B cell (primary cell): Measurements from ENCODE around the gene CASZ1. TPM values are rescaled to one million over a fixed set of nuclear protein-coding genes. Genes with fewer than 3 reads are reported as not detected.

Experiments used
- ATAC-seq: fragments of 200-7000 bp; cut with Tn5 transposase; one replicate; pipeline ENCODE4 v1.10.0; 2021; ENCODE audit warnings: low read depth, mild to moderate bottlenecking, moderate number of reproducible peaks, moderate library complexity
- CTCF ChIA-PET: fragments of 350-600 bp; sonication (Branson Sonifier 250); formaldehyde crosslinking; loops from one replicate; lab custom pipeline; 2021; ENCODE audit warnings: antibody characterized with exemption, inconsistent platforms; lab: Charles Lee
- POLR2A ChIA-PET: fragments of 350-600 bp; sonication (Branson Sonifier 250); formaldehyde crosslinking; loops from one replicate; lab custom pipeline; 2021; ENCODE audit warnings: antibody characterized with exemption; lab: Charles Lee
- DNase-seq: peaks from one replicate; pipeline ENCODE4 v3.0.0; 2013
- H2AFZ ChIP-seq: 2 replicates; pipeline ENCODE4 v1.6.1; 2012; ENCODE audit warnings: mild to moderate bottlenecking, low read depth, low read length; ENCODE audit not compliant: insufficient read depth, poor library complexity, severe bottlenecking
- H3K27ac ChIP-seq, 2 donors: 1 replicate in 1 of 2; 2 replicates in 1 of 2; pipeline ENCODE4 v1.5.1; 2012 to 2013; ENCODE audit warnings: low read length in 2 of 2, mild to moderate bottlenecking in 2 of 2, moderate library complexity in 1 of 2
- H3K27me3 ChIP-seq, 4 experiments: fragments of 200-600 bp in 1 of 4; sonication (generic) in 1 of 4; replicated peaks in 1 of 4; 1 replicate in 2 of 4; 2 replicates in 2 of 4; pipeline versions ENCODE4 v1.6.1 to v1.7.0; 2013 to 2016; ENCODE audit warnings: low read length in 3 of 4, mild to moderate bottlenecking in 2 of 4, mixed read lengths in 1 of 4, moderate library complexity in 1 of 4; ENCODE audit not compliant: insufficient read depth in 4 of 4, control insufficient read depth in 3 of 4; ENCODE audit errors: control extremely low read depth in 1 of 4
- H3K36me3 ChIP-seq, 2 experiments: replicated peaks in 1 of 2; 1 replicate in 1 of 2; 2 replicates in 1 of 2; pipeline versions ENCODE4 v1.6.1 to v1.7.1; 2013; ENCODE audit warnings: low read length in 1 of 2; ENCODE audit not compliant: insufficient read depth in 2 of 2, control insufficient read depth in 1 of 2; ENCODE audit errors: control extremely low read depth in 1 of 2, extremely low read depth in 1 of 2
- H3K4me1 ChIP-seq, 2 donors: fragments of 200-600 bp in 1 of 2; sonication (generic) in 1 of 2; 1 replicate in 1 of 2; 2 replicates in 1 of 2; pipeline versions ENCODE4 v1.5.1 to v1.6.1; 2013 to 2017; ENCODE audit warnings: low read length in 2 of 2; ENCODE audit not compliant: control insufficient read depth in 2 of 2, insufficient read depth in 2 of 2
- H3K4me2 ChIP-seq: replicated peaks from 2 replicates; pipeline ENCODE3; 2012; ENCODE audit warnings: mild to moderate bottlenecking, low read depth, low read length; ENCODE audit not compliant: poor library complexity, severe bottlenecking
- H3K4me3 ChIP-seq, 5 experiments: fragments of 200-600 bp in 1 of 5; sonication (generic) in 1 of 5; 1 replicate in 3 of 5; 2 replicates in 2 of 5; pipeline versions ENCODE4 v1.5.1 to v1.7.0; 2011 to 2016; ENCODE audit warnings: low read length in 4 of 5, mild to moderate bottlenecking in 4 of 5, low read depth in 2 of 5, control low read depth in 1 of 5, moderate library complexity in 1 of 5; ENCODE audit not compliant: insufficient read depth in 1 of 5; ENCODE audit errors: control extremely low read depth in 1 of 5, extremely low read depth in 1 of 5
- H3K79me2 ChIP-seq: fragments of 200-600 bp; sonication (generic); one replicate; pipeline ENCODE4 v1.6.0; 2016; ENCODE audit warnings: low read length; ENCODE audit not compliant: control insufficient read depth, insufficient read depth
- H3K9ac ChIP-seq: fragments of 200-600 bp; sonication (generic); 2 replicates; pipeline ENCODE4 v1.6.1; 2017; ENCODE audit warnings: mild to moderate bottlenecking, low read length, moderate library complexity
- H3K9me3 ChIP-seq, 3 donors: one replicate each; pipeline versions ENCODE4 v1.6.1 to v1.7.1; 2013; ENCODE audit warnings: low read length in 2 of 3; ENCODE audit not compliant: control insufficient read depth in 2 of 3, insufficient read depth in 1 of 3; ENCODE audit errors: control extremely low read depth in 1 of 3
- H4K20me1 ChIP-seq: 2 replicates; pipeline ENCODE4 v1.6.0; 2012; ENCODE audit warnings: mild to moderate bottlenecking, low read length; ENCODE audit not compliant: insufficient read depth, control insufficient read depth, poor library complexity, severe bottlenecking
- H3K27ac Mint-ChIP-seq: one replicate; pipeline ENCODE4 v1.8.0; 2021; ENCODE audit warnings: mixed read lengths
- H3K27me3 Mint-ChIP-seq: one replicate; pipeline ENCODE4 v1.8.0; 2021; ENCODE audit warnings: mixed read lengths
- H3K4me1 Mint-ChIP-seq: one replicate; pipeline ENCODE4 v1.8.0; 2021; ENCODE audit warnings: mixed read lengths
- H3K4me3 Mint-ChIP-seq: one replicate; pipeline ENCODE4 v1.8.0; 2021; ENCODE audit warnings: mixed read lengths
- H3K9me3 Mint-ChIP-seq: one replicate; pipeline ENCODE4 v1.8.0; 2022; ENCODE audit warnings: mixed read lengths; ENCODE audit not compliant: insufficient read depth
- EZH2 ChIP-seq: IDR thresholded peaks from 2 replicates; pipeline ENCODE4 v1.6.1; 2012; ENCODE audit warnings: borderline replicate concordance, low read depth, mild to moderate bottlenecking, moderate library complexity, low read length; ENCODE audit not compliant: insufficient read depth, poor library complexity, severe bottlenecking
- WGBS: methylation state at CpG from one replicate; pipeline ENCODE4 v1.1.5; 2013; ENCODE audit warnings: missing lambda C conversion rate; ENCODE audit not compliant: insufficient coverage; 5-methylcytosine and 5-hydroxymethylcytosine counted together
- intact Hi-C: fragments of 100-400 bp; cut with micrococcal nuclease; formaldehyde crosslinking; loops from one replicate; pipeline ENCODE4 v1.10.0; 2022
- polyA plus RNA-seq: library from polyadenylated mRNA; depleted of rRNA; stranded (reverse); fragments of >200 nt; gene quantifications from 2 replicates; pipeline ENCODE4 v1.2.3, GENCODE V29; 2012
- total RNA-seq, 2 donors: library from RNA; stranded (reverse); fragments of 120-200 nt in 1 of 2; gene quantifications; 1 replicate in 1 of 2; 2 replicates in 1 of 2; pipeline versions ENCODE4 v1.2.3 to v1.2.4, GENCODE V29; 2013 to 2022
- TF ChIP-seq, protein P1 (sequence below): fragments of 200-600 bp; IDR thresholded peaks from one replicate; pipeline ENCODE4 v1.8.0; 2022; ENCODE audit warnings: antibody characterized with exemption, mild to moderate bottlenecking

The CASZ1 gene
- total and polyA plus RNA-seq, 2 donors (not counting 1 experiment from before 2014, with no cell fraction given) = 9.5 to 27.2 TPM

DNA sequence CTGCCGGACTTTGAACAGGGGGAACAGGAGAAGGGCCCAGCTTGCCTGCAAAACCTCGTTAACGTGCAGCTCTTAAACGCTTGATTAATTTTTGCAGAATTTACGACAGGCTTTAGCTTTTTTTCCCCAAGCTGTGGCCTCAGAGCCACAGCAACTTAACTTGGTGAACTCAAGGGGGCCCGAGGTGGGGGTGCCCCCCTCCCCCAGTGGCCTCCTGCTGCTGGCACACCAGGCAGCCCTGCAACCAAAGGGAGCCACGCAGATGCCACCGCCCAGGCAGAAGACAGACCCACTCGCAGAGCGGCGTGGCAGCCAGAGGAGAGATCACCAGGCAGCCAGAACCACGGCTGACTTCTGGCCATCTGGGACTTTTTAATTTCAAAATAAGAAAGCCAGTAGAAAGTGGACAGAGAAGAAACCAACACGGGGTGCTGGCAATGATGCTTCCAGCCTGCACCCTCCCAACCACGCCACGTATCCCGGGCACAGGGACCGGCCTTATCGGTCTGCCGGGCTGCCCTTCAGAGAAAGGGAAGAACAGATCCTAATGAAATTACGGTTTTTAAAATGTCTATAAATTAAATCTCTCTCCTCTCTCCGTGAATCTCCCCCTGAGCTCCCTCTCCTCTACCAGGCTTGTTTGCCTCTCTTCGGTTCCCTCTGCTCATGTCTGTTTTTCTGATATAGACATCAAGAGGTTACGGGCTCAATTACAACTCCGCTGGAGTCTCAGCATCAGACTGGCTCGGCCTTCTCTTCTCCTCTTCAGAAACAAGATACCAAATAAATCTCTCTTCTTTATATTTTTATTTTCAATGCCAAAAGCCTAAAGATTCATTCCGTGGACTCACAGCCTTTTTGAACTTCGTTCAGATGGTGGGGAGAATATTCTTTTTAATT is 6.4 kb downstream of the CASZ1 start:
- 79% methylated on average over 23 of the region's 27 CpGs for WGBS
- no peak for ATAC-seq
- no peaks in the 10 kb centered on the region for H3K9me3 ChIP-seq
- H3K4me1 ChIP-seq = peaks cover 7 to 10% of the 10 kb centered on the region in 2 donors
- H4K20me1 ChIP-seq = no peaks in the 10 kb centered on the region
- POLR2A ChIA-PET = no interaction called here
- peaks cover 7% of the 10 kb centered on the region for H3K4me1 Mint-ChIP-seq
- intact Hi-C loops = no loop called here
- H3K36me3 ChIP-seq = no peaks in the 10 kb centered on the region
- DNase-seq = no peak
- H3K79me2 ChIP-seq = no peaks in the 10 kb centered on the region
- no peak overlapping the region for H3K4me3 ChIP-seq
- TF ChIP-seq, protein P1, sequence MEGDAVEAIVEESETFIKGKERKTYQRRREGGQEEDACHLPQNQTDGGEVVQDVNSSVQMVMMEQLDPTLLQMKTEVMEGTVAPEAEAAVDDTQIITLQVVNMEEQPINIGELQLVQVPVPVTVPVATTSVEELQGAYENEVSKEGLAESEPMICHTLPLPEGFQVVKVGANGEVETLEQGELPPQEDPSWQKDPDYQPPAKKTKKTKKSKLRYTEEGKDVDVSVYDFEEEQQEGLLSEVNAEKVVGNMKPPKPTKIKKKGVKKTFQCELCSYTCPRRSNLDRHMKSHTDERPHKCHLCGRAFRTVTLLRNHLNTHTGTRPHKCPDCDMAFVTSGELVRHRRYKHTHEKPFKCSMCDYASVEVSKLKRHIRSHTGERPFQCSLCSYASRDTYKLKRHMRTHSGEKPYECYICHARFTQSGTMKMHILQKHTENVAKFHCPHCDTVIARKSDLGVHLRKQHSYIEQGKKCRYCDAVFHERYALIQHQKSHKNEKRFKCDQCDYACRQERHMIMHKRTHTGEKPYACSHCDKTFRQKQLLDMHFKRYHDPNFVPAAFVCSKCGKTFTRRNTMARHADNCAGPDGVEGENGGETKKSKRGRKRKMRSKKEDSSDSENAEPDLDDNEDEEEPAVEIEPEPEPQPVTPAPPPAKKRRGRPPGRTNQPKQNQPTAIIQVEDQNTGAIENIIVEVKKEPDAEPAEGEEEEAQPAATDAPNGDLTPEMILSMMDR = no peak
- no peak for TF ChIP-seq EZH2
- H3K4me3 Mint-ChIP-seq = no peak overlapping the region
- no peak overlapping the region for H3K27ac ChIP-seq
- no peak overlapping the region for H3K27ac Mint-ChIP-seq
- peaks cover 0 to 27% (median 10%) of the 10 kb centered on the region in 4 experiments for H3K27me3 ChIP-seq
- no peaks in the 10 kb centered on the region for H3K9me3 Mint-ChIP-seq
- H3K27me3 Mint-ChIP-seq = peaks cover 39% of the 10 kb centered on the region
- H2AFZ ChIP-seq = no peak overlapping the region
- CTCF ChIA-PET = no interaction called here
- H3K4me2 ChIP-seq = no peak overlapping the region
- no peak overlapping the region for H3K9ac ChIP-seq
